ENCODE data around the gene VANGL1. TPM values are rescaled to one million over a fixed set of nuclear protein-coding genes. Genes with fewer than 3 reads are reported as not detected.

Gene VANGL1
- total RNA-seq, 1 donor from 2014 or later = 15.2 TPM

GRCh38 chr1:115596080-115596780, 45.5 kb upstream of the VANGL1 start:
- H3K4me3 ChIP-seq (ENCODE audit: low read depth, low read length) = no peak overlapping the region
- DNase-seq (ENCODE audit: low read depth) = no peak

GRCh38 chr1:115604508-115604907, 37.3 kb upstream of the VANGL1 start:
- DNase-seq (ENCODE audit: low read depth) = no peak
- H3K27me3 ChIP-seq (ENCODE audit: control insufficient read depth, insufficient read depth, low read length) = peaks cover 4% of the 10 kb centered on the region
- TF ChIP-seq CTCF (IDR thresholded peaks at IDR 0.05; ENCODE audit: insufficient read depth, low read length, poor library complexity, severe bottlenecking) = no peak
- no peaks in the 10 kb centered on the region for H3K36me3 ChIP-seq (ENCODE audit: control insufficient read depth, insufficient read depth, low read length)
- no peak overlapping the region for H3K4me3 ChIP-seq (ENCODE audit: low read depth, low read length)

More at GRCh38 chr1:115596080-115596780, 45.5 kb upstream of the VANGL1 start:
- Histone ChIP-seq H3K27me3 (ENCODE audit: control insufficient read depth, insufficient read depth, low read length) (no peaks in the 10 kb centered on the region), H3K36me3 (ENCODE audit: control insufficient read depth, insufficient read depth, low read length) (no peaks in the 10 kb centered on the region)
- TF ChIP-seq CTCF (IDR thresholded peaks at IDR 0.05; ENCODE audit: insufficient read depth, low read length, poor library complexity, severe bottlenecking) = no peak

GRCh38 chr1:115606305-115606704, 35.5 kb upstream of the VANGL1 start:
- Histone ChIP-seq H3K4me3 (ENCODE audit: low read depth, low read length) (no peak overlapping the region), H3K27me3 (ENCODE audit: control insufficient read depth, insufficient read depth, low read length) (peaks cover 6% of the 10 kb centered on the region), H3K36me3 (ENCODE audit: control insufficient read depth, insufficient read depth, low read length) (no peaks in the 10 kb centered on the region)
- no peak for TF ChIP-seq CTCF (IDR thresholded peaks at IDR 0.05; ENCODE audit: insufficient read depth, low read length, poor library complexity, severe bottlenecking)
- no peak for DNase-seq (ENCODE audit: low read depth)

- no peak for TF ChIP-seq CTCF (IDR thresholded peaks at IDR 0.05; ENCODE audit: insufficient read depth, low read length, poor library complexity, severe bottlenecking)
- DNase-seq (ENCODE audit: low read depth) = no peak
- no peaks in the 10 kb centered on the region for H3K36me3 ChIP-seq (ENCODE audit: control insufficient read depth, insufficient read depth, low read length)
- no peak overlapping the region for H3K4me3 ChIP-seq (ENCODE audit: low read depth, low read length)
- H3K27me3 ChIP-seq (ENCODE audit: control insufficient read depth, insufficient read depth, low read length) = peaks cover 6% of the 10 kb centered on the region
These were observed 32.7 kb upstream of the VANGL1 start for GRCh38 chr1:115609021-115609420.

GRCh38 chr1:115613767-115614166, 28.0 kb upstream of the VANGL1 start:
- Histone ChIP-seq H3K27me3 (ENCODE audit: control insufficient read depth, insufficient read depth, low read length) (peaks cover 2% of the 10 kb centered on the region), H3K36me3 (ENCODE audit: control insufficient read depth, insufficient read depth, low read length) (no peaks in the 10 kb centered on the region), H3K4me3 (ENCODE audit: low read depth, low read length) (no peak overlapping the region)
- no peak for TF ChIP-seq CTCF (IDR thresholded peaks at IDR 0.05; ENCODE audit: insufficient read depth, low read length, poor library complexity, severe bottlenecking)
- no peak for DNase-seq (ENCODE audit: low read depth)

GRCh38 chr1:115620453-115620852, 21.3 kb upstream of the VANGL1 start:
- H3K27me3 ChIP-seq (ENCODE audit: control insufficient read depth, insufficient read depth, low read length) = no peaks in the 10 kb centered on the region
- no peak for TF ChIP-seq CTCF (IDR thresholded peaks at IDR 0.05; ENCODE audit: insufficient read depth, low read length, poor library complexity, severe bottlenecking)
- no peaks in the 10 kb centered on the region for H3K36me3 ChIP-seq (ENCODE audit: control insufficient read depth, insufficient read depth, low read length)
- no peak overlapping the region for H3K4me3 ChIP-seq (ENCODE audit: low read depth, low read length)
- DNase-seq (ENCODE audit: low read depth) = no peak
